Measurements from ENCODE around the gene AMN1. TPM values are rescaled to one million over a fixed set of nuclear protein-coding genes. Genes with fewer than 3 reads are reported as not detected.

The AMN1 gene
- total RNA-seq, 1 experiment from 2014 or later = 9.6 TPM

DNA sequence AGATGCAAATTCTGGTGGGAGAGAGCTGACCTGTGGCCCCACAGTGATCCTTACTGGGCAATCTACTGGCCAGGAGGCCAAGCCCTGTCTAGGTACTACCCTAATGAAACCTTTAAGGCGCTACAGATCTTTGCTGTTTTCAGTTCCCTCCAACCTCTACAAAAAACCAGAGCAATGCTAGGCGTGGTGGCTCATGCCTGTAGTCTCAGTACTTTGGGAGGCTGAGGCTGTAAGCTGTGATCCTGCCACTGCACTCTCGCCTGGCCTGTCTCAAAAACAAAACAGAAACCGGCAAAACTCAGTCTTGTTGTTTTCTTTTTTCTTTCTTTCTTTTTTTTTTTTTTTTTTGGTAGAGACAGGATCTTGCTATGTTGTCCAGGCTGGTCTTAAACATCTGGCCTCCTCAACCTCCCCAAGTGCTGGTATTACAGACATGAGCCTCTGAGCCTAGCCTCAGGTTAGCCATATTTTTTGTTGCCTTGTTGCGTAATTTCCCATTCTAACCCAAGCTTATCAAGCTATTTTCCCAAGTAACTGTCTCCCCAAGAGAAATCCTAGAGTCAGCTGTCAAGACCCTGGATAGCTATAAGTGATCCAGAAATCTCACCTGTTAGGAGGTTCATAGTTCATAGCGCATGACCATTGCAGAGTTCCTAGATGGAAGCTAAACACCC is 66.5 kb downstream of the AMN1 start:
- Histone ChIP-seq H3K27me3 (ENCODE audit: insufficient read depth, low read length) (no peaks in the 10 kb centered on the region), H2BK12ac (ENCODE audit: insufficient read length, low read depth, low read length) (no peak overlapping the region), H3K23me2 (ENCODE audit: insufficient read length, low read depth, low read length, poor library complexity, severe bottlenecking) (peaks cover 3% of the 10 kb centered on the region), H4K20me1 (ENCODE audit: control insufficient read depth, insufficient read depth, insufficient read length) (no peaks in the 10 kb centered on the region), H3K14ac (ENCODE audit: insufficient read depth, low read length) (no peak overlapping the region), H3K23ac (ENCODE audit: insufficient read length, low read depth, low read length) (no peak overlapping the region), H3T11ph (ENCODE audit: low read length) (no peak overlapping the region), H3K79me2 (ENCODE audit: insufficient read depth, low read length) (no peaks in the 10 kb centered on the region), H3K79me1 (ENCODE audit: insufficient read depth, low read depth, low read length, poor library complexity, severe bottlenecking) (no peaks in the 10 kb centered on the region), H2AFZ (ENCODE audit: low read length) (no peak overlapping the region), H4K5ac (ENCODE audit: insufficient read length, low read depth, low read length) (no peak overlapping the region), H2BK15ac (ENCODE audit: low read depth, low read length) (no peak overlapping the region; the same call in 1 of the 2 replicates), H3K18ac (ENCODE audit: insufficient read length, low read depth, low read length) (no peak overlapping the region), H4K91ac (ENCODE audit: insufficient read length, low read depth, low read length) (no peak overlapping the region), H4K8ac (replicated peaks; ENCODE audit: insufficient read length, low read depth, low read length) (no peak overlapping the region), H2BK120ac (ENCODE audit: low read depth, low read length, poor library complexity, severe bottlenecking) (no peak overlapping the region), H3K27ac (ENCODE audit: insufficient read length, low read depth, low read length) (no peak overlapping the region), H3K4me2 (ENCODE audit: insufficient read depth, insufficient read length, low read length) (no peak overlapping the region), H3K4ac (ENCODE audit: low read depth, low read length) (no peak overlapping the region), H3K9me3 (ENCODE audit: control insufficient read depth, low read depth, low read length) (peaks cover 14% of the 10 kb centered on the region), H3K9ac (ENCODE audit: extremely low read depth, insufficient read length, low read length) (no peak overlapping the region), H3K56ac (ENCODE audit: insufficient read length, low read depth, low read length) (no peak overlapping the region), H2BK20ac (ENCODE audit: low read depth, low read length, poor library complexity, severe bottlenecking) (no peak overlapping the region), H3K4me1 (ENCODE audit: insufficient read depth, low read length) (no peaks in the 10 kb centered on the region), H2AK5ac (ENCODE audit: insufficient read length, low read length) (no peak overlapping the region), H2BK5ac (ENCODE audit: insufficient read length, low read length) (no peak overlapping the region)
- H3K9me3 Mint-ChIP-seq = peaks cover 20 to 23% of the 10 kb centered on the region in 2 experiments; a peak in 4 of 5 replicates
- TF ChIP-seq, protein P1, sequence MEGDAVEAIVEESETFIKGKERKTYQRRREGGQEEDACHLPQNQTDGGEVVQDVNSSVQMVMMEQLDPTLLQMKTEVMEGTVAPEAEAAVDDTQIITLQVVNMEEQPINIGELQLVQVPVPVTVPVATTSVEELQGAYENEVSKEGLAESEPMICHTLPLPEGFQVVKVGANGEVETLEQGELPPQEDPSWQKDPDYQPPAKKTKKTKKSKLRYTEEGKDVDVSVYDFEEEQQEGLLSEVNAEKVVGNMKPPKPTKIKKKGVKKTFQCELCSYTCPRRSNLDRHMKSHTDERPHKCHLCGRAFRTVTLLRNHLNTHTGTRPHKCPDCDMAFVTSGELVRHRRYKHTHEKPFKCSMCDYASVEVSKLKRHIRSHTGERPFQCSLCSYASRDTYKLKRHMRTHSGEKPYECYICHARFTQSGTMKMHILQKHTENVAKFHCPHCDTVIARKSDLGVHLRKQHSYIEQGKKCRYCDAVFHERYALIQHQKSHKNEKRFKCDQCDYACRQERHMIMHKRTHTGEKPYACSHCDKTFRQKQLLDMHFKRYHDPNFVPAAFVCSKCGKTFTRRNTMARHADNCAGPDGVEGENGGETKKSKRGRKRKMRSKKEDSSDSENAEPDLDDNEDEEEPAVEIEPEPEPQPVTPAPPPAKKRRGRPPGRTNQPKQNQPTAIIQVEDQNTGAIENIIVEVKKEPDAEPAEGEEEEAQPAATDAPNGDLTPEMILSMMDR (conservative IDR thresholded peaks at IDR 0.05) = no peak
- WGBS (ENCODE audit: extremely low coverage, insufficient read length, low lambda C conversion rate) = no CpG with 5 or more reads among the region's 6 CpGs
- peaks cover 12 to 18% (median 13%) of the 10 kb centered on the region in 3 experiments; a peak in 6 of 7 replicates for H3K36me3 Mint-ChIP-seq (ENCODE audit: insufficient read depth in 1 of 3, low read depth in 3 of 3)
- H3K4me1 Mint-ChIP-seq = peaks cover 5 to 6% of the 10 kb centered on the region in 2 experiments
- H3K27ac Mint-ChIP-seq = no peak overlapping the region
- no peak for DNase-seq
- H3K27me3 Mint-ChIP-seq (ENCODE audit: low read depth) = peaks cover 2% of the 10 kb centered on the region; the same call in 1 of the 2 replicates
- no peak overlapping the region for H3K4me3 Mint-ChIP-seq

All from H9 (cell line).